Measurements from ENCODE around the gene TSSK6.

GRCh38 chr19:19508217-19508616 is 7.1 kb downstream of the TSSK6 start:
- no peak for TF ChIP-seq SP1 (IDR thresholded peaks at IDR 0.05)
- TF ChIP-seq ARNT (IDR thresholded peaks at IDR 0.05) = no peak
- TF ChIP-seq FOXM1 (IDR thresholded peaks at IDR 0.05; ENCODE audit: borderline replicate concordance) = no peak

Measured in HEK293T (cell line).